ENCODE results near the gene RAP1B.

Gene RAP1B

GRCh38 chr12:68589194-68589593 is 21.5 kb upstream of the RAP1B start:
- Histone ChIP-seq H3K27me3 (ENCODE audit: low read depth) (no peaks in the 10 kb centered on the region), H3K36me3 (replicated peaks) (no peaks in the 10 kb centered on the region), H3K4me3 (no peak overlapping the region), H3K9me3 (no peaks in the 10 kb centered on the region; the same call in none of the 2 replicates), H3K4me1 (no peaks in the 10 kb centered on the region)
- DNase-seq (ENCODE audit: low spot score in 2 of 2): no peak
- in situ Hi-C loops (cut with MboI; ENCODE audit: low sequenced_read_pairs): no loop called here

DNA sequence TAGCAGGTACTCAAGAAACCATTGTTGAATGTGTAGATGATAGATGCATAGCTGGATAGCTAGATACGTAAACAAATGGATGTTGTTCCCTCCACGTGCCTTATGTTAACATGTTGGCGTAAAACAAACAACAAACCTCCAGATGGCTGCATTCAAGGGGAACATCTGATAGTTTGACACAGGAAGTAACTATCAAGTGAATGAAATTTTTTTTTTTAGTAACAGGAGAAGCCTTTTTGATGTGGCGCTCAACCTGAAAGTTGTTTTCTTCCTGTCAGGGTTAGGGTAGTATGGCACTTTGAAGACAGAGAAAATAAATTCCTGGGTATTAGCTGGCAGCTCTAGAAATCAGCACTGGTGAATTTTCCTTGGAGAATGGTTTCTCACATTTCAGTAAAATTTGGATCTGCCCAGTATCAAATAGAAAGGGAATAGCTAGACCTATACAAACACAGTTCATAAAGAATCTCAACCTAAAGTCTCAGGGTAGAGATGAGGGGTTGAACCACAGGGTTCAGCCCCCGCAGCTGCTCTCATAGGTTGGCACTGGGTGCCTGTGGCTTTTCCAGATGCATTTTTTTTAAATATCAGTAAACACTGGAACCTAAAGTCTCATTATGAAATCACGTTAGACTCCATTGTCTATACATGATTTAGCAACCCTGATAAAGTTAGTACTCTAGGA is 18.8 kb upstream of the RAP1B start:
- DNase-seq (ENCODE audit: low spot score in 2 of 2): no peak
- Histone ChIP-seq H3K4me1 (no peaks in the 10 kb centered on the region), H3K36me3 (replicated peaks) (no peaks in the 10 kb centered on the region), H3K27me3 (ENCODE audit: low read depth) (no peaks in the 10 kb centered on the region), H3K4me3 (no peak overlapping the region), H3K9me3 (peaks cover 3% of the 10 kb centered on the region)
- in situ Hi-C loops (cut with MboI; ENCODE audit: low sequenced_read_pairs): no loop called here

GRCh38 chr12:68595241-68595640 is 15.5 kb upstream of the RAP1B start:
- Histone ChIP-seq H3K9me3 (peaks cover 3% of the 10 kb centered on the region), H3K27me3 (ENCODE audit: low read depth) (no peaks in the 10 kb centered on the region), H3K36me3 (replicated peaks) (no peaks in the 10 kb centered on the region), H3K4me3 (no peak overlapping the region), H3K4me1 (no peaks in the 10 kb centered on the region)
- DNase-seq (ENCODE audit: low spot score in 2 of 2): no peak
- in situ Hi-C loops (cut with MboI; ENCODE audit: low sequenced_read_pairs): no loop called here

DNA sequence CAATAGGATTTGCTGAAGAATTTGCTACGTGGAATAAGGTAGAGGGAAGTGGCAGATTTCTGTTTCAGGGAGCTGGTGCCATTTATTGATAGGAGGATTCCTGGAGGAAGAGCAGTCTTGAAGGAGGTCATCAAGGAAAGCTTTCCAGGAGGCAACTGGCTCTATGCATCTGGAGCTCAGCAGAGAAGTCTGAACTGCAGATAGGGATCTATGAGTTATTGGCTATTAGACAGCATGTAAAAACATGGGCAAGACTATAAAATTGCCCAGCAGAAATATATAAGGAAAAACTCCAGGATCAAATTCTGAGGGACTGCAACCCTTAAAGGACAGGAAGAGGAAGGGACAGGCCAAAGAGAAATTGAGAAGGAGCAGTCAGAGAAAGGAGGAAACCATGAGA is 8.9 kb upstream of the RAP1B start:
- Histone ChIP-seq H3K9me3 (no peaks in the 10 kb centered on the region), H3K4me1 (no peaks in the 10 kb centered on the region), H3K27me3 (ENCODE audit: low read depth) (no peaks in the 10 kb centered on the region), H3K4me3 (no peak overlapping the region), H3K36me3 (replicated peaks) (no peaks in the 10 kb centered on the region)
- in situ Hi-C loops (cut with MboI; ENCODE audit: low sequenced_read_pairs): no loop called here
- no peak for DNase-seq (ENCODE audit: low spot score in 2 of 2)

GRCh38 chr12:68602720-68603119 is 8.0 kb upstream of the RAP1B start:
- Histone ChIP-seq H3K36me3 (replicated peaks) (no peaks in the 10 kb centered on the region), H3K4me1 (peaks cover under 1% of the 10 kb centered on the region; the same call in 1 of the 2 replicates), H3K27me3 (ENCODE audit: low read depth) (no peaks in the 10 kb centered on the region), H3K4me3 (no peak overlapping the region), H3K9me3 (no peaks in the 10 kb centered on the region)
- in situ Hi-C loops (cut with MboI; ENCODE audit: low sequenced_read_pairs): no loop called here
- no peak for DNase-seq (ENCODE audit: low spot score in 2 of 2)

GRCh38 chr12:68608191-68608590 is 2.5 kb upstream of the RAP1B start:
- no peaks in the 10 kb centered on the region for H3K36me3 ChIP-seq (replicated peaks)
- no peak overlapping the region for H3K4me3 ChIP-seq
- DNase-seq (ENCODE audit: low spot score in 2 of 2): no peak
- no peaks in the 10 kb centered on the region for H3K9me3 ChIP-seq
- H3K27me3 ChIP-seq (ENCODE audit: low read depth): no peaks in the 10 kb centered on the region
- in situ Hi-C loops (cut with MboI; ENCODE audit: low sequenced_read_pairs): no loop called here
- H3K4me1 ChIP-seq: peaks cover 15% of the 10 kb centered on the region

- in situ Hi-C loops (cut with MboI; ENCODE audit: low sequenced_read_pairs): no loop called here
- Histone ChIP-seq H3K27me3 (ENCODE audit: low read depth) (no peaks in the 10 kb centered on the region), H3K4me1 (peaks cover 29% of the 10 kb centered on the region), H3K9me3 (no peaks in the 10 kb centered on the region), H3K4me3 (peak overlapping the region; percentile 71), H3K36me3 (replicated peaks) (no peaks in the 10 kb centered on the region; the same call in 1 of the 2 replicates)
- no peak for DNase-seq (ENCODE audit: low spot score in 2 of 2)
Observed at GRCh38 chr12:68609998-68610369, 715 bp upstream of the RAP1B start.

DNA sequence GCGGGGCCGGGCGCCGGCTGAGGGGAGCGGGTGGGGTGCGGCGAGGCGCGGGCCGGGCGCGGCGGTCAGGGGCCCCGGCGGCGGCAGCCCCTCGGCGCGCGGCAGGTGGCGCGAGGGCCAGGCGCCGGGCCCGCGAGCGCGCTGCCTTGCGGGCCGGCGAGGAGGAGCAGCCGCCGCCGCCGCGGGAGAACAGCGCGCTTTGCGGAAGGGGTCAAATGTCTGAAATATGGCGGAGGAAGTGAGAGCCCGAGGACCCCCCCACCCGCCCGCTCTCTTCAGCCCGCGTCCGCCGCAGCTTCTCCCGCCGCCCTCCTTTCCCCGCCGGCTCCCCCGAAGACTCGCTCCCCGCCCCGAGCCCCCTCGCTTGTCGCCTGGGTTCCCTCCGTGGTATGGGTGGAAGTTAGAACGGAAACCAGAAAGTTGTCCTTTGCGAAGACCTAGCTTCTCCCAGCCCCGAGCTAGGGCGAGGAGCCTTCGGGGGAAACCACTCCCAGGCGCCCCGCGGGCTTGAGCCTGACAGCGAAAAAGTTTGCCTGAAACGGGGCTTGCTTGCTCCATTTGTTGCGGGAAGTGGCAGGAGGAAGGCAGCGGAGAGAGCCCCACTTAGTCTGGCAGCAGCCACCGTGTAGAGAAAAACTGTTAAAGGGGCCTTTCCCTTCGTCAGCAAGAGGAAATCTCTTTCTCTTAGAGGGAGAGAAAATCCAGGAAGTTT is 551 bp downstream of the RAP1B start:
- DNase-seq (ENCODE audit: low spot score in 2 of 2): peak; percentile 39 to 61
- H3K4me3 ChIP-seq: peak overlapping the region; percentile 71
- H3K27me3 ChIP-seq (ENCODE audit: low read depth): no peaks in the 10 kb centered on the region
- H3K36me3 ChIP-seq (replicated peaks): no peaks in the 10 kb centered on the region; the same call in 1 of the 2 replicates
- peaks cover 29% of the 10 kb centered on the region for H3K4me1 ChIP-seq
- in situ Hi-C loops (cut with MboI; ENCODE audit: low sequenced_read_pairs): no loop called here
- no peaks in the 10 kb centered on the region for H3K9me3 ChIP-seq

DNA sequence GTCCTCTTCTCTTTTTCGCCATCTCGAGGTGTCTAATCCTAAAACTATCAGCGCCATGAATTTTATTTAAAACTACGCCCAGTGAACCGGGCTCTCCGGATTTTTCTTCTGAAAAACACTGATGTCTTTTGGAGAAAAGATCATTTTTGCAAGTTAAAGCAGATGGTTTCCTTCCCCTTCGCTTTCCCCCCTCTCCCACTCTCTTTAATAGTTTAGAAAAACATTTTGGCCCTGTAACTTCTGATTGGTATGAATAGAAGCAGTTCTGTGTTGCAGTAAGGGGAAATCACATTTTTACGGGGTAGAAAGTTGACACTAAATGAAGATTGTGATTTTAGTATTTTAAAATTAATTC is 1.1 kb downstream of the RAP1B start:
- in situ Hi-C loops (cut with MboI; ENCODE audit: low sequenced_read_pairs): no loop called here
- Histone ChIP-seq H3K4me1 (peaks cover 29% of the 10 kb centered on the region), H3K4me3 (peak overlapping the region; percentile 71), H3K9me3 (no peaks in the 10 kb centered on the region), H3K36me3 (replicated peaks) (no peaks in the 10 kb centered on the region; the same call in 1 of the 2 replicates), H3K27me3 (ENCODE audit: low read depth) (no peaks in the 10 kb centered on the region)
- no peak for DNase-seq (ENCODE audit: low spot score in 2 of 2)

- no peaks in the 10 kb centered on the region for H3K9me3 ChIP-seq
- in situ Hi-C loops (cut with MboI; ENCODE audit: low sequenced_read_pairs): no loop called here
- DNase-seq (ENCODE audit: low spot score in 2 of 2): no peak
- H3K36me3 ChIP-seq (replicated peaks): no peaks in the 10 kb centered on the region; the same call in 1 of the 2 replicates
- peak overlapping the region; percentile 71 for H3K4me3 ChIP-seq
- no peaks in the 10 kb centered on the region for H3K27me3 ChIP-seq (ENCODE audit: low read depth)
- H3K4me1 ChIP-seq: peaks cover 29% of the 10 kb centered on the region
Observed at GRCh38 chr12:68612202-68612601, 1.5 kb downstream of the RAP1B start.

DNA sequence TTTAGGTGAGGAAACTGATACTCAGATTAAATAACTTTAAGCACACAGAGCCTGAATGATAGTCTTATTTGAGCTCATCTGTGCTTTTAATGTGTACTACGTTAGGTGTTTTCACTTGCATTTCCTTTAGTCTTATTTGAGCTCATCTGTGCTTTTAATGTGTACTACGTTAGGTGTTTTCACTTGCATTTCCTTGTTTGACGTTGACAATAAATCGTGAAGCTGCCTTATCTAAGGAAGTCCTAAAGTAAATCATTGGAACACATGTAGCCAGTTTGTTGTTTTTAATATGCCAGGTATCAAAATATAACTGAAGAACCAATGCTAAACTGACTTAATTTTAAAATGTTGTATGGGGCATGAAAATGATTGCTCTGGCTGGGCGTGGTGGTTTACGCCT is 2.0 kb downstream of the RAP1B start:
- Histone ChIP-seq H3K27me3 (ENCODE audit: low read depth) (no peaks in the 10 kb centered on the region), H3K4me1 (peaks cover 28% of the 10 kb centered on the region), H3K4me3 (peak overlapping the region; percentile 71), H3K9me3 (no peaks in the 10 kb centered on the region), H3K36me3 (replicated peaks) (no peaks in the 10 kb centered on the region; the same call in 1 of the 2 replicates)
- in situ Hi-C loops (cut with MboI; ENCODE audit: low sequenced_read_pairs): no loop called here
- DNase-seq (ENCODE audit: low spot score in 2 of 2): no peak

DNA sequence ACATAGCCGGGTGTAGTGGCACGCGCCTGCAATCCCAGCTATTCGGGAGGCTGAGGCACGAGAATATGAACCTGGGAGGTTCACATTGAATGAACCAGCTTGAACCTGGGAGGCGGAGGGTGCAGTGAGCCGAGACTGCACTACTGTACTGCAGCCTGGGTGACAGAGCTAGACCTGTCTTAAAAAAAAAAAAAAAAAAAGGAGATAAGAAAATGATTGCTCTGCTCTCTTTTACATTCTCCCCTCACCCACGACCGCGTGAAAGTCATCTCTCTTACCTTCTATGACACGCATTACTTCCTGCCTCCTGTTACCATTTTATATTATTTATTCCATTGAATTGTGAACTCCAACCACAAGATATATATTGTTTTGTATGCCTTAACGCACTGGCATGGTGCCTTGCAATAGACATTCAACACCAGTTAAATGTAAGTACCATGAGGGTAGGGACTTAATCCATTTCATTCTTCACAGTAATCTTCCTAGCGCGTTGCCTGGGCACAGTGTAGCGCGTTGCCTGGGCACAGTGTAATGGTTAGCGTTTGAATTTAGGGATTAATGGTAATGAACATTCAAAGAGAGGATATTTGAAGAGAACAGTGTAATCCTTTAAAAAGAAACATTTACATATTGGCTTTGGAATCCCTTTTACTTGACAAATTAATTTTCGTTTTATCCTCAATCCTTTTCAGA is 2.7 kb downstream of the RAP1B start:
- Histone ChIP-seq H3K36me3 (replicated peaks) (no peaks in the 10 kb centered on the region; the same call in 1 of the 2 replicates), H3K9me3 (no peaks in the 10 kb centered on the region), H3K4me3 (no peak overlapping the region), H3K4me1 (peaks cover 24% of the 10 kb centered on the region), H3K27me3 (ENCODE audit: low read depth) (no peaks in the 10 kb centered on the region)
- in situ Hi-C loops (cut with MboI; ENCODE audit: low sequenced_read_pairs): no loop called here
- DNase-seq (ENCODE audit: low spot score in 2 of 2): no peak

- H3K9me3 ChIP-seq: no peaks in the 10 kb centered on the region
- H3K4me1 ChIP-seq: peaks cover 25% of the 10 kb centered on the region
- in situ Hi-C loops (cut with MboI; ENCODE audit: low sequenced_read_pairs): no loop called here
- no peaks in the 10 kb centered on the region; the same call in 1 of the 2 replicates for H3K36me3 ChIP-seq (replicated peaks)
- DNase-seq (ENCODE audit: low spot score in 2 of 2): no peak
- H3K4me3 ChIP-seq: no peak overlapping the region
- no peaks in the 10 kb centered on the region for H3K27me3 ChIP-seq (ENCODE audit: low read depth)
Observed at GRCh38 chr12:68614105-68614679, 3.5 kb downstream of the RAP1B start.

- Histone ChIP-seq H3K9me3 (no peaks in the 10 kb centered on the region), H3K4me3 (no peak overlapping the region), H3K4me1 (peaks cover 27% of the 10 kb centered on the region), H3K36me3 (replicated peaks) (no peaks in the 10 kb centered on the region; the same call in 1 of the 2 replicates), H3K27me3 (ENCODE audit: low read depth) (no peaks in the 10 kb centered on the region)
- DNase-seq (ENCODE audit: low spot score in 2 of 2): no peak
- in situ Hi-C loops (cut with MboI; ENCODE audit: low sequenced_read_pairs): no loop called here
Observed at GRCh38 chr12:68614769-68615168, 4.1 kb downstream of the RAP1B start.
